C4-2B (cell line): ENCODE measurements around the gene PON1.

Source experiments
- CTCF ChIP-seq: fragments of 450-650 bp; conservative IDR thresholded peaks from 2 replicates; pipeline ENCODE4 v1.5.1; 2017; ENCODE audit warnings: mild to moderate bottlenecking
- ZFX ChIP-seq: fragments of 450-650 bp; IDR thresholded peaks from 2 replicates; pipeline ENCODE4 v1.6.1; 2017

- TF ChIP-seq CTCF: no peak
- no peak for TF ChIP-seq ZFX
These were observed 56.6 kb downstream of the PON1 start for GRCh38 chr7:95267754-95268153.
